CD4-positive, alpha-beta T cell treated with Interleukin-15 for 4 hours (primary cell): ENCODE results near the gene AMH.

Experiments
- DNase-seq: peaks from one replicate; pipeline ENCODE4 v3.0.0-alpha.2; 2020; ENCODE audit warnings: low spot score

The AMH gene

GRCh38 chr19:2221250-2221831 lies 27.8 kb upstream of the AMH start:
- DNase-seq, result no peak

GRCh38 chr19:2221918-2222317 lies 27.2 kb upstream of the AMH start:
- DNase-seq, result no peak

DNA sequence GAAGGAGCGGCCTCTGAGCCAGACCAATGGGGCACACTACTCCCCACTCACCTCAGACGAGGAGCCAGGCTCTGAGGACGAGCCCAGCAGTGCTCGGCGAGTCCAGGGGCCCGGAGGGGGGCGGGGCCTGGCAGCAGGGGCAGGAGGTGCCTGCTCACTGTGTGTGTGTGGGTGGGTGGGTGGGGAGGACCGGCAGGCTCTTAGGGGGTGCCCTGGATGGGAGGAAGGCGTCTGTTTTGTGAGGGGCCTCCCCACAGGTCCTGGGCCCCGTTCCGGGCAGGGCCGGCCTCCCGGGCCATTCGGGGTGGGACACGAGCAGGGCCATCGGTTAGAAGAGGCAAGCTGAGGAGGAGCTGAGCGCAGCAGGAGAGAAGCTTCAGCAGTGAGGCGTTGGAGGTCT lies 25.7 kb upstream of the AMH start:
- DNase-seq, result no peak

DNA sequence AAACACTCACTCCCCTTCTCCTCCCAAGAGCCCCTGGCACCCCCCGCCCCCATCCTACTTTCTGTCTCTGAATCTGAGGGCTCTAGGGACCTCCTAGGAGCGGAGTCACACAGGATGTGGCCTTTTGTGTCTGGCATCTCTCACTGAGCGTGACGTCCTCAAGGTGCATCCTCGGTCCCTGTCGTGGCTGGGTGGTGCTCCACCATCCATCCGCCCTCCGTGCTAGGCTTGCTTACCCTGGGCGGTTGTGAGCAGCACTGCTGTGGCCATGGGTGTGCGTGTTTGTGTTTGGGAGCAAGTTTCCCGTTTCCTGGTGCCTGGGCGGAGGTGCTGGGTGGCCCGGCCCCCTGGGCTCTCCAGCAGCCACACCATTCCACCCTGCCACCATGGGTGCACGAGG lies 25.2 kb upstream of the AMH start:
- peak; percentile 13 for DNase-seq

- no peak for DNase-seq
These were observed 24.3 kb upstream of the AMH start for GRCh38 chr19:2224754-2225349.

DNA sequence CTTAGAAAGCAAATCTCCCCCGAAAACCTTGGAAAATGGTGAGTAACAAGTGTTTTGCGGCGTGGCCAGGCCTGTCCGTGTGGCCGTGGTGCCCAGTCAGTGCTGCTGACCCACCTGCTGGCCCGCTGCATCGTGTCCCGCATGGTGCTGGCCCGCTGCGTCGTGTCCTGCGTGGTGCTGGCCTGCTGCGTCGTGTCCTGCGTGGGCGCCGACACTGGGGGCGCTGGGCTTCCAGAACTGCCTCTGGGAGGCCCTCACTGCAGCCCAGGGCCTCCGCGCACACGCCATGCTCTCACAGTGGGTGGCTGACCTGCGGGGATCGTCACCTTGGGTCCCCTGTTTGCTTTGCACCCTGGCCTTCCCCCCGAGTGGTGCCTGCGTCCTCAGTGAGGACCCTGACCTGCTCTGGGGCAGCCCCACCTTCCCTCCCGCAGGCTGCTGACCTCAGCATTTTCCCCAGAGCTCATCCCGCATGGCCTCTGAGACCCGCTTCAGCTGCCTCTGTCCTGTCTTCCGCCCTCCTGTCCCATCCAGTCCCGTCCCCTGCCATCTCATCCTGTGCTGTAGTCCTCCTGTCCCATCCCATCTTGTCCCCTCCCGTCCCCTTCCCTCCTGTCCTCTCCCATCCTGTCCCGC lies 23.6 kb upstream of the AMH start:
- DNase-seq, result no peak

- DNase-seq, result no peak
These were observed 22.9 kb upstream of the AMH start for GRCh38 chr19:2226051-2226839.

DNA sequence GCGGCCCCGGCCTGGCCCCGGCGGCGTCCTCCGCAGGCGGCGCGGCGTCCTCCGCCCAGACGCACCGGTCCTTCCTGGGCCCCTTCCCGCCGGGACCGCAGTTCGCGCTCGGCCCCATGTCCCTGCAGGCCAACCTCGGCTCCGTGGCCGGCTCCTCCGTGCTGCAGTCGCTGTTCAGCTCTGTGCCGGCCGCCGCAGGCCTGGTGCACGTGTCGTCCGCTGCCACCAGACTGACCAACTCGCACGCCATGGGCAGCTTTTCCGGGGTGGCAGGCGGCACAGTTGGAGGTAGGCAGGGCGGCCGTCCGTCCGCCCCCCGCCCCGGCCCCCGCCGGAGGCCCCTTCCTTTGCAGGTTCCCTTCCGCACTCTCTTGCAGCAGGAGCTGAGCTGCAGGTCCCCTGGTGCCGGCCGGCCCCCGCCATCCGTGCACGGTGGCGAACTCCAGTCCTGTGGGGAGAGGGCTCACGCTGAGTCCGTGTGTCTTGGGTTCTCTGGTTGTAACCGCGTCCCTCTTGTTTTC lies 22.2 kb upstream of the AMH start:
- DNase-seq, result no peak

- no peak for DNase-seq
These were observed 21.5 kb upstream of the AMH start for GRCh38 chr19:2227415-2228156.

DNA sequence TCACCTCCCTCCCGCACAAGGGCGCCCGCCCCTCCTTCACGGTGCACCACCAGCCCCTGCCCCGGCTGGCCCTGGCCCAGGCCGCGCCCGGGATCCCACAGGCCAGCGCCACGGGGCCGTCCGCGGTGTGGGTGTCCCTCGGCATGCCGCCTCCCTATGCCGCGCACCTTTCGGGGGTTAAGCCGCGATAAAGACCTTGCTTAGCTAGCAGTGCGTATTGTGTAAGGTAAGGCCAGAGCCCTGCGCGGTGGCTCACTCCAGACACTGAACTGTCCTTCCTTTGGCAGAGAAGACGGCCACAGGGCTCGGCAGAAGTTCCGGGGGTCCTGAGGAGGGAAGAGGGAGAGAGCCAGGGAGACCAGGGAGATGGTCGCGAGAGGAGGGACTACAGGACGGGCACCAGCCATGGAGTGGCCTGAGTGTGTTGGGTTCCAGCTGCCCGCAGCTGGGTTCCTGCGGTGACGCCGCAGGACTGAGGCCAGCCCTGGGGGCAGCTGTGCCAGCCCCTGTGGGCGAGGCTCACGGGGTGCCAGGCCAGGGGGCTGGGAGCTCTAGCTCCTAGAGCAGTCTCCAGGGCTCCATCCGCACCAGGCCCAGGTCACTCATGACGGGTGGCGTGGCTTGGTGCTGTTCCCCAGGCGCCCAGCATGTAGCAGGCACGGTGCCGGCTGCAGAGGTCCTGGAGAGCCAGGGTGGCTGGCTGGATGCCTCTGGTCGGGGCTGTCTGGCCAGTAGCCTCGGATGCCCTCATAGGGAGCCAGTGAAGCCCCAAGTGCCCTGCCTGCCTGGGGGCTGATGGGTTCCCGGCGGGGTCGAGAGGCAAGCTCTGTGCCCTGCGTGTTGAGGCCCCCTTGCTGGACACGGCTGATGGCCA lies 20.7 kb upstream of the AMH start:
- DNase-seq, result no peak

- no peak for DNase-seq
These were observed 19.8 kb upstream of the AMH start for GRCh38 chr19:2229103-2230032.

GRCh38 chr19:2230033-2230531 lies 19.0 kb upstream of the AMH start:
- no peak for DNase-seq

GRCh38 chr19:2230807-2231533 lies 18.2 kb upstream of the AMH start:
- DNase-seq, result no peak

DNA sequence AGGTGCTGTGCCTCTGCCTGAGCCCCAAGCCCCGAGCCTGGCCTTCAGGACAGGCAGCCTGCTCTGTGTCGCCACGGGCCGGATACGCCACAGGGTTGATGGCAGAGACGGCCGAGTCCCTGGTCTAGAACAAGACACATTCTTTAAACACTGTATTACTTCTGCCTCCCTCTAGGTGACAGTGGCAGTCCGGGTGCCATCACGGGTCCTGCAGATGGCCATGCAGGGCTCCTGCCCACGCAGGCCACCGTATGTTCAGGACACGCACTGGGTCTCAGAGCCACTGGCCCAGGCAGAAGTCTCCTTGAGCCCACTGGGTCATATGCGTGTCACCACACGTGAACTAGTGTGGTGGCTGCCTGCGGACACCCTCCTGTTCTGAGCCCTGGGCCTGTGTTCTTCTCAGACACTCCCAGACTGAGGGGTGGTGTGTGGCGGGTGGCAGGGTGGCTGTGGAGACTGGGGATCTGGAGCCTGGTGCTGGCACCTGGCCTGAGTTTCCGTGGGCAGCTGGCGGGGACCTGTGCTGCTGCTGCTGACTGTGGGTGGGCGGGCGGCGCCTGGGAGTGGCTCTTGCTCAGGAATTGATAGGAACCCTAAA lies 17.4 kb upstream of the AMH start:
- DNase-seq, result no peak

DNA sequence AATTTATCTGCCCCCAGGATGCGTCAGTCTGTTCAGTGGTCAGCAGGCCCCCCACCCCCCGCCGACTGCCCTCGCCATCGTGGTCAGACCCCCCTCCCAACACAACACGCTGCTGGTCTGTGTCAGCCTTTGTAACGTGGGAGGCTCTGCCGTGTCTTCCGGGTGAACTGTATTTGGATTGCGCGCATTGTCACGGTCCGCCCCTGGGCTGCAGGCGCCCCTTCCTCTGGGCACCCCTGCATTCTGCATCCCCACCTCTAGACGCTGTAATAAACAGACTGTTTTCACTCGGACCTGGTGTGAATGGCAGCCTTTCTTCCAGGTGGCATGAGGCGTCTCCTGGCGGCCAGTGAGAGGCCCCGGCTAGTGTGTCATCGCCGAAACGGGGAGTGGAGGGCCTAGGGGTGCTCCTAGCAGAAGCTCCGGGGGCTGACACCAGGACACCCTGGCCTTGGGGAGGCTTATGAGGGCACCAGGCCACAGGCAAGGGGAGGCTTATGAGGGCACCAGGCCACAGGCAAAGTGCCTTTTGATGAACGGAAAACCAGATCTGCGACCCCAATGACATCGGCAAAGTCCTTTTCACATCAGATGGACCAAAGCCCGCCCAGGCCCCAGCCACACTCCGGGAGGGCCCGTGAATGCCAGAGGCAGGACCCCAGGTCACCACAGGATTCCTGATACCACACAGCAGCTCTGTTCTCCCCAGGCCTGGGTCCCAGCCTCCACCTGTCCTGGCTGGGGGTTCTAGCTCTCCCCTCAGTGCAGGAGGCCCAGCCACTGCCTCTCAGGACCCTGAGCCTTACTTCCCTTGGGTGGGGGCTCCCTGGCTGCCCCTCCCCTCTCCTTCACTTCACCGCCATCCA lies 16.6 kb upstream of the AMH start:
- DNase-seq, result no peak

- DNase-seq, result no peak
These were observed 15.4 kb upstream of the AMH start for GRCh38 chr19:2233601-2234280.

DNA sequence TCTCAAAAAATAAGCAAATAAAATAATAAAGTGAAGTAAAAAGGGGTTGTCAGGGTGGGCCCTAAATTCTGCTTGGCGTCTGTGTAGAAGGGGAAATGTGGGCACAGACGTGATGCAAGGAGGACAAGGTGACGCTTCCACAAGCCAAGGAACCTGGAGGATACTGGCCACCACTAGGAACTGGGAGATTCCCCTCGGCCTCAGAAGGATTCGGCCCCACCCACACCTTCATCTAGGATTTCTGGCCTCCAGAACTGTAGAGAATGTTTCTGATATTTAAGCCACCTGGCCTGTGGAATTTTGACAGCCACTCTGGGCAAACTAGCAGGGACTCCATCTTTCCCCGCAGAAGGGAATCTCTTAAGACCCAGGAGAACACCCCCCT lies 14.1 kb upstream of the AMH start:
- DNase-seq, result no peak
